ENCODE results near the gene SLC9A8. TPM values are rescaled to one million over a fixed set of nuclear protein-coding genes. Genes with fewer than 3 reads are reported as not detected.

Gene SLC9A8
- polyA plus RNA-seq, 4 donors: 3.5 to 11.8 (median 6.1) TPM

DNA sequence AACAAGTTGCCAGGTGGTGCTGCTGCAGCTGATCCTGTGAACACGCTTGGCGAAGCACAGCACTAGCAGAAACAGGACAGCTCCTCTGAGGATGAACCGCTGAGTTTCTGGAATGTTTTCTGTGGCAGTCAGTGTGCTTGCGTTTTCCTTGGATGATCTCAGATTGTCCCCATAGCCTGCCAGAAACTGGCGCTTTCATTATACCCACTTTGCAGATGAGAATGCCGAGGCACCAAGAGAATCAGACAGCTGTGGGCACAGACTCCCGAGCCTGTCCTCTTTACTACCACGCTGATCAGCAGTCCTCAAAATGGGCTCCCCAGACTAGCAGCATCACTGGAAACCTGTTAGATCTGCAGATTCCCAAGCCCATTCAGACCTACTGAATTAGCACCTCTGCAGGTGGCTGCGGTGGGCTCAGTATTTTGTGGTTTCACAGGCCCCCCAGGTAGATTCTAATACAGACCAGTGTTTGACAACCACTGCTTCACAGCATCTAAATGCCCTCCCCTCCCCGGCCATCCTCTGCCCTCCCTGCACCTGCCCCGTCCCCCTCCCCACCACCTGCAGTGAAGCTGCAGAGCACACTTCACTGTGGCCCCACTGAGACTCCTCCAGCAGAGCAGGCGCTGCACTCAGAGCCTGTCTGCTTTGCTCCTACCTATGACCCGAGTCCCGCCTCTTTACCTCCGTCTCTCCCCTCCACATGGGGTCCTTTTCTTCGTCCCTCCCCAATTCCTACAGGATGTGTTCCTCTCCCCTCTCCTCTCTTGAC lies 73.1 kb downstream of the SLC9A8 start:
- no peak for FAIRE-seq
- 91 to 94% (median 94%) methylated on average over 16 of the region's 16 CpGs for WGBS, 3 donors
- Histone ChIP-seq H3K4me3 (ENCODE audit: low read depth in 1 of 3, low read length in 3 of 3) (no peak overlapping the region), H3K36me3 (ENCODE audit: control insufficient read depth in 3 of 3, insufficient read depth in 2 of 3, low read depth in 1 of 3, low read length in 3 of 3) (peaks cover 8 to 91% (median 10%) of the 10 kb centered on the region in 3 donors), H3K27me3 (ENCODE audit: control insufficient read depth in 3 of 3, insufficient read depth in 3 of 3, low read length in 3 of 3) (no peaks in the 10 kb centered on the region), H3K4me1 (ENCODE audit: control insufficient read depth in 3 of 3, insufficient read depth in 2 of 3, low read depth in 1 of 3, low read length in 2 of 3) (no peaks in the 10 kb centered on the region), H3K27ac (ENCODE audit: low read depth in 1 of 3, low read length in 2 of 3) (no peak overlapping the region), H3K9me3 (ENCODE audit: control insufficient read depth in 2 of 2, insufficient read depth in 1 of 2, low read depth in 1 of 2, low read length in 1 of 2) (no peaks in the 10 kb centered on the region)
- no peak for DNase-seq

DNA sequence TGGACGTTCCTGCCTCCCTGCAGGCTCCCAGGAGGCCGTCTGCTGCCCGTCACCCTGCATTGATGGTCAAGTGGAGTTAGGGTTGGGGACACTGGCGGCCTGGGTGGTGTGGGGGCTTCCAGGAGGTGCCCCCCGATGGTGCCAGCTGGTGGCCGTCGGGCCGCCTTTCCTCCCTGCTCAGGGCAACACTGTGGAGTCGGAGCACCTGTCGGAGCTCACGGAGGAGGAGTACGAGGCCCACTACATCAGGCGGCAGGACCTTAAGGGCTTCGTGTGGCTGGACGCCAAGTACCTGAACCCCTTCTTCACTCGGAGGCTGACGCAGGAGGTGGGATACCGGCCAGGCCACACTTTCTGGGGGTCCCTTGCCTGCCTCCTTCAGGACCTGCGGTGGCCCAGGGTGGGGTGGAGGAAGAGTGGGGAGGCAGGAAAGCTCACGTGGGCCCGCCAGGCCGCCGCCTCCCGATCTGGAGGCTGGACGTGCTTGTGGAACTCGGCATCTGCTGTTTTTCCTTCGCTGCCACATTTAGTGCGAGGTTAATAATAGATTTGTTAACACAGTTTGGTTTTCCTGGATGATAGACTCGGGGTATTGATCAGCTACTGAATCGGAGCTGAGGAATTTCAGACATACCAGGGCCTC lies 74.1 kb downstream of the SLC9A8 start:
- Histone ChIP-seq H3K4me3 (ENCODE audit: low read depth in 1 of 3, low read length in 3 of 3) (no peak overlapping the region), H3K9me3 (ENCODE audit: control insufficient read depth in 2 of 2, insufficient read depth in 1 of 2, low read depth in 1 of 2, low read length in 1 of 2) (no peaks in the 10 kb centered on the region), H3K36me3 (ENCODE audit: control insufficient read depth in 3 of 3, insufficient read depth in 2 of 3, low read depth in 1 of 3, low read length in 3 of 3) (peaks cover 8 to 93% (median 8%) of the 10 kb centered on the region in 3 donors), H3K4me1 (ENCODE audit: control insufficient read depth in 3 of 3, insufficient read depth in 2 of 3, low read depth in 1 of 3, low read length in 2 of 3) (peaks cover 0 to 3% (median 0%) of the 10 kb centered on the region in 3 donors), H3K27me3 (ENCODE audit: control insufficient read depth in 3 of 3, insufficient read depth in 3 of 3, low read length in 3 of 3) (no peaks in the 10 kb centered on the region), H3K27ac (ENCODE audit: low read depth in 1 of 3, low read length in 2 of 3) (no peak overlapping the region)
- DNase-seq (no peak), FAIRE-seq (no peak)
- 82 to 88% (median 83%) methylated on average over 29 to 30 of the region's 30 CpGs for WGBS, 3 donors

DNA sequence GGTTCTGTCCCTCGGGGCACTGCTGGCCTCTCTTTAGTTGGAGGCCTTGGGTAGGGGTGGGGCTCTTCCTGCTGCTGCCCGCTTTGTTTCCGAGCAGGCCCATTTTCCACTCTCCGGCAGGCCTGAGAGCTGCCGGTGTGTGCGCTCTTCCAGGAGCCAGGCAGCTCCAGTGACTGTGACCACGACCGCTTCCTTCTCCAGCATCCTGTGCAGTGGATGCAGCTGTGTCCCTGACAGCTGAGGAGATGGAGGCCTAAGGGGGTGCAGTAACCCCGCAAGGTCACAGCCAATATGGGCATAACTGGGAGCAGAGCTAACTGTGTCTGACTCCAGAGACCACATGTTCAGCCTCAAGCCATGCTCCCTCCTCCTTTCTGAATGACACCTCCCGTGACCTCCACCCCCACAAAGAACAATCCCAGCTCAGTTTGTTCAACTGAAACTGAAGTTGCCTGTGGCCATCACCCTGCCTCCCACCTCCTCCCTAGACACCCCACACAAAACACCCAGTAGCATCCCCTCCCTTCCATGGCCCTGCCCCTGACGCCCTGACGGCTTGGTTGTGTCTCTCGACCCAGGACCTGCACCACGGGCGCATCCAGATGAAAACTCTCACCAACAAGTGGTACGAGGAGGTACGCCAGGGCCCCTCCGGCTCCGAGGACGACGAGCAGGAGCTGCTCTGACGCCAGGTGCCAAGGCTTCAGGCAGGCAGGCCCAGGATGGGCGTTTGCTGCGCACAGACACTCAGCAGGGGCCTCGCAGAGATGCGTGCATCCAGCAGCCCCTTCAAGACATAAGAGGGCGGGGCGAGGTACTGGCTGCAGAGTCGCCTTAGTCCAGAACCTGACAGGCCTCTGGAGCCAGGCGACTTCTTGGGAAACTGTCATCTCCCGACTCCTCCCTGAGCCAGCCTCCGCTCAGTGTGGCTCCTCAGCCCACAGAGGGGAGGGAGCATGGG lies 74.9 kb downstream of the SLC9A8 start:
- no peak overlapping the region for H3K4me3 ChIP-seq (ENCODE audit: low read depth in 1 of 3, low read length in 3 of 3)
- DNase-seq (no peak), FAIRE-seq (no peak)
- H3K36me3 ChIP-seq (ENCODE audit: control insufficient read depth in 3 of 3, insufficient read depth in 2 of 3, low read depth in 1 of 3, low read length in 3 of 3): peaks cover 5 to 91% (median 8%) of the 10 kb centered on the region in 3 donors
- peak overlapping the region in 1 of 3 donors; percentile 23 for H3K27ac ChIP-seq (ENCODE audit: low read depth in 1 of 3, low read length in 2 of 3)
- no peaks in the 10 kb centered on the region for H3K9me3 ChIP-seq (ENCODE audit: control insufficient read depth in 2 of 2, insufficient read depth in 1 of 2, low read depth in 1 of 2, low read length in 1 of 2)
- 84 to 90% (median 89%) methylated on average over 31 to 32 of the region's 32 CpGs for whole genome bisulfite sequencing, 3 donors
- no peaks in the 10 kb centered on the region for H3K27me3 ChIP-seq (ENCODE audit: control insufficient read depth in 3 of 3, insufficient read depth in 3 of 3, low read length in 3 of 3)
- H3K4me1 ChIP-seq (ENCODE audit: control insufficient read depth in 3 of 3, insufficient read depth in 2 of 3, low read depth in 1 of 3, low read length in 2 of 3): peaks cover 0 to 7% (median 0%) of the 10 kb centered on the region in 3 donors

DNA sequence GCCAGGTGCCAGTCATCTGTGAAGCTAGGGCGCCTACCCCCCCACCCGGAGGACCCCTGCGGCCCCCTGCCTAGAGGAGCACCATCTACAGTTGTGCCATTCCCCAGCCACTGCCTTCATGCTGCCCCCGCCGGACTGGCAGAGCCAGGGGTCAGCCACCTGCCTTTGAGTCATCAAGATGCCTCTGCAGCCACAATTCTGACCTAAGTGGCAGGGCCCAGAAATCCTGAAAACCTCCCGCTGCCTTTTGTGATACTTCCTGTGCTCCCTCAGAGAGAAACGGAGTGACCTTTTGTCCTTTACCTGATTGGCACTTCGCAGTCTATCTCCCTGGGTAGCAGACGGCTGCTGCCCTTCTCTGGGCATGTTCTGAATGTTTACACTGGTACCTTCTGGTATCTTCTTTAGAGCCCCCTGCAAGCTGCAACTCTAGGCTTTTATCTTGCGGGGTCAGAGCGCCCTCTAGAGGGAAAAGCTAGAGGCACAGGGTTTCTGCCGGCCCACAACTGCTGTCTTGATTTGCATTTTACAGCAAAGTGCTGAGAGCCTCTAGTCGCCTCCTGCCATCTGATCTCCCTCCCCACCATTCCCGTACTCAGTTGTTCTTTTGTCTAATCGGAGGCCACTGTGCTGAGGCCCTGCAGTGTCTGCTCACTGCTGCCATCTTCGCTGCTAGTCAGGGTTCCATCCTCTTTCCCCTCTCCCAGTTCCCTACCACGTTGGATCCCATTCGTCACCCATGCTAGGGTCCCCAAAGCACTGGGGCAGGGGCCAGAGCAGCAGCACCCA lies 75.8 kb downstream of the SLC9A8 start:
- DNase-seq (peak; percentile 36 to 67), FAIRE-seq (no peak)
- no peaks in the 10 kb centered on the region for H3K27me3 ChIP-seq (ENCODE audit: control insufficient read depth in 3 of 3, insufficient read depth in 3 of 3, low read length in 3 of 3)
- H3K4me1 ChIP-seq (ENCODE audit: control insufficient read depth in 3 of 3, insufficient read depth in 2 of 3, low read depth in 1 of 3, low read length in 2 of 3): peaks cover 0 to 7% (median 0%) of the 10 kb centered on the region in 3 donors
- no peaks in the 10 kb centered on the region for H3K9me3 ChIP-seq (ENCODE audit: control insufficient read depth in 2 of 2, insufficient read depth in 1 of 2, low read depth in 1 of 2, low read length in 1 of 2)
- H3K27ac ChIP-seq (ENCODE audit: low read depth in 1 of 3, low read length in 2 of 3): no peak overlapping the region
- peaks cover 5 to 87% (median 8%) of the 10 kb centered on the region in 3 donors for H3K36me3 ChIP-seq (ENCODE audit: control insufficient read depth in 3 of 3, insufficient read depth in 2 of 3, low read depth in 1 of 3, low read length in 3 of 3)
- no peak overlapping the region for H3K4me3 ChIP-seq (ENCODE audit: low read depth in 1 of 3, low read length in 3 of 3)
- 52 to 62% (median 54%) methylated on average over 18 of the region's 18 CpGs for WGBS, 3 donors

DNA sequence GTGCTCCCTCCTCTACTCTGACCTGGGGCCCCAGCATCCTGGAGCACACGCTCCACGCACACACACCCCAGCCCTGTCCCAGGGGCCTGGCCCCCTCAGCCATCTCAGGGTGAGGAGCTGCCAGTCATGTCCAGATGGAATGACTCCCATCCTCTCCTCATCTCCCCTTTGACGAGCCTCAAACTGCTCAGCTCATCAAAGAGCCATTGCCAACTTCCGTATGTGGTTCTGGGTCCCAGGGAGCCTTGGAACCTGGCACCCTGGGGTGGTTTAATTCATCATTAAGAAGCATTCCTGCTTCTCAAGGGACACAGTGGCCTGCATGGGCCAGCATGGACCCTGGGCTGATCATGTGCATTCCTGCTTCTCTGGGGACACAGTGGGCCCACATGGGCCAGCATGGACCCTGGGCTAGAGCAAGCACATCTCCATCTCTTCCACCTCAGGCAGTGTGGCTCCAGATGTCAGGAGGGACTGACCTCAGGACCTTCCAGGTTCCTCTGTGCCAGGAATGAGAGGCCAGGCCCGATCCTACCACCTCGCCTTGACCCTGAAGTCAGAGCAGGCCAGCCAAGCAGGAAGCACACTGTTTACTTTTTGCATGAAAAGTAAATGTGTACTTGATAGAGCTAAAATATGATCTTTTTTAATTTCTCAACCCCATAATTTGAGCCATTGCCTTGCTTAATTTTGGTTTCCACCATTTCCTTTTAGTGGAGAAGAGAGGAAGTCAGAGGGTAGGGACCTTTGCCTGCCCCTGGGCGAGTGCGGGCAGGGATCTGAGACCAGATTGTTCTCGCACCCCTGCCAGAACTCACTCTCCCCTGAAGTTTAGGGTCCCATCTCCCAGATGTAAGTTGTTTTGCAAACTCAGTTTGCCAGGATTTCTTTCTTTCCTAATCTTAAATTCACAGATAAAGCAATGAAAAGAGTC lies 76.6 kb downstream of the SLC9A8 start:
- Histone ChIP-seq H3K27ac (ENCODE audit: low read depth in 1 of 3, low read length in 2 of 3) (no peak overlapping the region), H3K4me3 (ENCODE audit: low read depth in 1 of 3, low read length in 3 of 3) (no peak overlapping the region), H3K36me3 (ENCODE audit: control insufficient read depth in 3 of 3, insufficient read depth in 2 of 3, low read depth in 1 of 3, low read length in 3 of 3) (peaks cover 5 to 78% (median 5%) of the 10 kb centered on the region in 3 donors), H3K9me3 (ENCODE audit: control insufficient read depth in 2 of 2, insufficient read depth in 1 of 2, low read depth in 1 of 2, low read length in 1 of 2) (no peaks in the 10 kb centered on the region), H3K4me1 (ENCODE audit: control insufficient read depth in 3 of 3, insufficient read depth in 2 of 3, low read depth in 1 of 3, low read length in 2 of 3) (peaks cover 0 to 7% (median 0%) of the 10 kb centered on the region in 3 donors), H3K27me3 (ENCODE audit: control insufficient read depth in 3 of 3, insufficient read depth in 3 of 3, low read length in 3 of 3) (no peaks in the 10 kb centered on the region)
- DNase-seq (no peak), FAIRE-seq (no peak)
- WGBS, 3 donors: 77 to 79% (median 77%) methylated on average over 9 of the region's 9 CpGs

DNA sequence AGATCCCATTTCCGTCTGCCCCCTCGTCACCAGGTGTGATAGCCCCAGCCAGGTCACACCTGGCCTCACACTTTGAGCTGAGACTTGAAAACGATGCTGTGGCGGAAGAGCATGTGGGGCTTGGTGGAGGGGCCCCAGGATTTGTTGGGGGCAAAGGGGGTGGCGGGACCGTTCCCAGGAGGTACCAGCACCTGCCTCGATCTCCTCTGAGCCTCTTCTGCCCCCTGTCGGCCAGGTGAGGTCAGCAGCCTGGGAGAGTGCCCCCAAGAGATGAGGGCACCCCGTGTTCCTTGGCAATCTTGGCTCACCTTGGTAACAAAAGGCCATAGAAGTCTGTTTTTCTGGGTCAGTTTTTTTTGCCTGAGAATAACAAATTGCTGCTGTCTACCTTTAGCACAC lies 77.3 kb downstream of the SLC9A8 start:
- FAIRE-seq: no peak
- no peak overlapping the region for H3K27ac ChIP-seq (ENCODE audit: low read depth in 1 of 3, low read length in 2 of 3)
- 65 to 67% (median 67%) methylated on average over 9 of the region's 9 CpGs for WGBS, 3 donors

More for the DNA sequence above, 77.3 kb downstream of the SLC9A8 start:
- Histone ChIP-seq H3K27me3 (ENCODE audit: control insufficient read depth in 3 of 3, insufficient read depth in 3 of 3, low read length in 3 of 3) (no peaks in the 10 kb centered on the region), H3K9me3 (ENCODE audit: control insufficient read depth in 2 of 2, insufficient read depth in 1 of 2, low read depth in 1 of 2, low read length in 1 of 2) (no peaks in the 10 kb centered on the region), H3K4me1 (ENCODE audit: control insufficient read depth in 3 of 3, insufficient read depth in 2 of 3, low read depth in 1 of 3, low read length in 2 of 3) (peaks cover 0 to 7% (median 0%) of the 10 kb centered on the region in 3 donors), H3K36me3 (ENCODE audit: control insufficient read depth in 3 of 3, insufficient read depth in 2 of 3, low read depth in 1 of 3, low read length in 3 of 3) (peaks cover 5 to 71% (median 5%) of the 10 kb centered on the region in 3 donors), H3K4me3 (ENCODE audit: low read depth in 1 of 3, low read length in 3 of 3) (no peak overlapping the region)
- peak in 1 of 2 donors; percentile 49 for DNase-seq
